PC-3 (cell line): ENCODE data around the gene CCDC142.

Experiments used
- CTCF ChIP-seq: fragments of 300-600 bp; sonication (generic); conservative IDR thresholded peaks from 2 replicates; pipeline ENCODE4 v1.5.1; 2017; ENCODE audit warnings: antibody characterized with exemption, low read depth, mild to moderate bottlenecking, low read length
- EZH2 ChIP-seq: fragments of 300-600 bp; sonication (generic); IDR thresholded peaks from one replicate; pipeline ENCODE4 v1.6.1; 2017; ENCODE audit warnings: antibody characterized with exemption, mild to moderate bottlenecking, low read length; ENCODE audit not compliant: unreplicated experiment

- TF ChIP-seq CTCF (no peak), EZH2 (no peak)
Measured at GRCh38 chr2:74481961-74482800, 617 bp downstream of the CCDC142 start.
